Hepatocyte (in vitro differentiated cells): ENCODE data around the gene GRM1. TPM values are rescaled to one million over a fixed set of nuclear protein-coding genes. Genes with fewer than 3 reads are reported as not detected.

Experiments
- DNase-seq: peaks from one replicate; pipeline ENCODE4 v3.0.0-alpha.2; 2016; ENCODE audit warnings: low spot score
- H2AFZ ChIP-seq: fragments of 200-600 bp; sonication (generic); 2 replicates; pipeline ENCODE4 v1.6.0; 2016; ENCODE audit warnings: antibody characterized with exemption, mild to moderate bottlenecking
- H3K27ac ChIP-seq: fragments of 200-600 bp; sonication (generic); 2 replicates; pipeline ENCODE4 v1.5.1; 2016; ENCODE audit warnings: mild to moderate bottlenecking
- H3K27me3 ChIP-seq: fragments of 200-600 bp; sonication (generic); 2 replicates; pipeline ENCODE4 v1.6.1; 2016
- H3K36me3 ChIP-seq: fragments of 200-600 bp; sonication (generic); replicated peaks from 2 replicates; pipeline ENCODE4 v1.5.1; 2016; ENCODE audit warnings: low read depth; ENCODE audit not compliant: insufficient read depth
- H3K4me1 ChIP-seq: fragments of 200-600 bp; sonication (generic); 2 replicates; pipeline ENCODE4 v1.5.1; 2016; ENCODE audit warnings: mild to moderate bottlenecking, moderate library complexity; ENCODE audit not compliant: insufficient read depth
- H3K4me2 ChIP-seq: fragments of 200-600 bp; sonication (generic); 2 replicates; pipeline ENCODE4 v1.6.0; 2016
- H3K4me3 ChIP-seq: fragments of 200-600 bp; sonication (generic); 2 replicates; pipeline ENCODE4 v1.5.1; 2016; ENCODE audit warnings: mild to moderate bottlenecking
- H3K79me2 ChIP-seq: fragments of 200-600 bp; sonication (generic); 2 replicates; pipeline ENCODE4 v1.6.0; 2017; ENCODE audit warnings: mild to moderate bottlenecking
- H3K9me2 ChIP-seq: fragments of 200-600 bp; sonication (generic); replicated peaks from 2 replicates; pipeline ENCODE4 v1.6.0; 2017; ENCODE audit warnings: mild to moderate bottlenecking; ENCODE audit not compliant: insufficient read depth
- H3K9me3 ChIP-seq: fragments of 200-600 bp; sonication (generic); 2 replicates; pipeline ENCODE4 v1.5.1; 2016; ENCODE audit warnings: low read depth, mild to moderate bottlenecking
- H4K20me1 ChIP-seq: fragments of 200-600 bp; sonication (generic); 2 replicates; pipeline ENCODE4 v1.6.0; 2016; ENCODE audit warnings: mild to moderate bottlenecking; ENCODE audit not compliant: insufficient read depth, poor library complexity, severe bottlenecking
- EZH2 ChIP-seq: fragments of 200-600 bp; sonication (generic); IDR thresholded peaks from 2 replicates; pipeline ENCODE4 v1.6.1; 2016; ENCODE audit warnings: antibody characterized with exemption, mild to moderate bottlenecking, borderline replicate concordance
- EZH2phosphoT487 ChIP-seq: fragments of 200-600 bp; sonication (generic); IDR thresholded peaks from one replicate; pipeline ENCODE4 v1.6.1; 2018; ENCODE audit warnings: antibody characterized with exemption, mild to moderate bottlenecking, low read depth, moderate library complexity; ENCODE audit not compliant: unreplicated experiment, severe bottlenecking
- WGBS: methylation state at CpG from one replicate; pipeline ENCODE4 v1.1.6; 2016; ENCODE audit warnings: low lambda C conversion rate; ENCODE audit errors: missing lambda C conversion rate; 5-methylcytosine and 5-hydroxymethylcytosine counted together
- polyA plus RNA-seq: library from polyadenylated mRNA; unstranded; fragments of >200 nt; fragmentation: Nextera tagmentation; extraction: Ambion mirVana; gene quantifications from 2 replicates; pipeline ENCODE4 v1.2.1, GENCODE V29; 2016
- total RNA-seq: library from RNA; depleted of rRNA; stranded (reverse); fragments of >200 nt; gene quantifications from 2 replicates; pipeline ENCODE4 v1.2.3, GENCODE V29; 2014
- TF ChIP-seq, protein P1 (sequence below): fragments of 200-600 bp; sonication (generic); IDR thresholded peaks from 2 replicates; pipeline ENCODE4 v1.5.1; 2016; ENCODE audit warnings: antibody characterized with exemption, mild to moderate bottlenecking; ENCODE audit not compliant: poor library complexity

The GRM1 gene
- total and polyA plus RNA-seq, 2 experiments from 2014 or later, result 0.17 TPM; not detected in 1

DNA sequence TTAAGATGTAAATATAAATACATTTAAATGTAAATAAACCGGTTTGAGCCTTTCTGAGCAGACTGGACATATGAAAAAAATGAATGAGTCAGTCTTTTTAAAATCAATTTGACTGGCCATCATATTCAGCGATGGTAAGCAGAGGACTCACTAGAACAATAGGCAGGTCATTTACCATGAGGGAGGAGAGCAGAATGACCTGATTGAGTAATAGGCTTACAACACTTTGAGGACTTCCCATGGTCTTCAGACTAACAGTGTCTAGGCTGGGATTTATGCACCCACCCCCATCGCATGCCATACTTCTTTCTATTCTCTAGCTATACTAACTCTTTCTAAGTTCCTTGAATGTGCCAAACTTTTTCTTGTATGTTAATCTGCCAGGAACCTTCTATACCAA, 272.9 kb downstream of the GRM1 start:
- DNase-seq, result no peak
- Histone ChIP-seq H4K20me1 (no peaks in the 10 kb centered on the region), H3K36me3 (no peaks in the 10 kb centered on the region), H3K27ac (no peak overlapping the region), H3K4me3 (no peak overlapping the region), H2AFZ (no peak overlapping the region), H3K27me3 (no peaks in the 10 kb centered on the region), H3K9me2 (no peaks in the 10 kb centered on the region), H3K79me2 (no peaks in the 10 kb centered on the region), H3K4me1 (no peaks in the 10 kb centered on the region), H3K4me2 (no peak overlapping the region), H3K9me3 (no peaks in the 10 kb centered on the region)
- WGBS, result 79% methylated on average over 3 of the region's 3 CpGs
- TF ChIP-seq EZH2phosphoT487 (no peak), EZH2 (no peak)
- TF ChIP-seq, protein P1, sequence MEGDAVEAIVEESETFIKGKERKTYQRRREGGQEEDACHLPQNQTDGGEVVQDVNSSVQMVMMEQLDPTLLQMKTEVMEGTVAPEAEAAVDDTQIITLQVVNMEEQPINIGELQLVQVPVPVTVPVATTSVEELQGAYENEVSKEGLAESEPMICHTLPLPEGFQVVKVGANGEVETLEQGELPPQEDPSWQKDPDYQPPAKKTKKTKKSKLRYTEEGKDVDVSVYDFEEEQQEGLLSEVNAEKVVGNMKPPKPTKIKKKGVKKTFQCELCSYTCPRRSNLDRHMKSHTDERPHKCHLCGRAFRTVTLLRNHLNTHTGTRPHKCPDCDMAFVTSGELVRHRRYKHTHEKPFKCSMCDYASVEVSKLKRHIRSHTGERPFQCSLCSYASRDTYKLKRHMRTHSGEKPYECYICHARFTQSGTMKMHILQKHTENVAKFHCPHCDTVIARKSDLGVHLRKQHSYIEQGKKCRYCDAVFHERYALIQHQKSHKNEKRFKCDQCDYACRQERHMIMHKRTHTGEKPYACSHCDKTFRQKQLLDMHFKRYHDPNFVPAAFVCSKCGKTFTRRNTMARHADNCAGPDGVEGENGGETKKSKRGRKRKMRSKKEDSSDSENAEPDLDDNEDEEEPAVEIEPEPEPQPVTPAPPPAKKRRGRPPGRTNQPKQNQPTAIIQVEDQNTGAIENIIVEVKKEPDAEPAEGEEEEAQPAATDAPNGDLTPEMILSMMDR, result no peak

DNA sequence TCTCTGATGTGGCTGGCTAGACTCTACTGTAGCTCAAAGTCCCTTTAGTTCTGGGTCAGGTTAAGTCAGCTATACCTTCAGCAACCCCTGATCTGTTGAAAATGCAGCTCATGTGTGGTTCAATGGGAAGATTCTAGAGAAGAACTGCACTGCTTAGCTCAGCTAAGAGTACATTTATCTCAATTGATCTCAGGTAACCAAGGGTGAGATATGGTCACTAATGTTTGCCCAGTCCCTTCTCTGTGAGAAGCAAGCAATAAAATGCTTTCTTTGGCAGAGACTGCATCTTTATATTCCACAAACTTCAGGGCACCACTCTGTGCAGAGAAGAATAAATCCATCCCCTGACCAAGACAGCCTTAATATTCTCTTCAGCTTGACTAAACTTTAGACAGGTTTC, 274.1 kb downstream of the GRM1 start:
- Histone ChIP-seq H3K4me1 (no peaks in the 10 kb centered on the region), H4K20me1 (no peaks in the 10 kb centered on the region), H3K79me2 (no peaks in the 10 kb centered on the region), H3K27me3 (no peaks in the 10 kb centered on the region), H3K4me2 (no peak overlapping the region), H3K36me3 (no peaks in the 10 kb centered on the region), H3K27ac (no peak overlapping the region), H3K4me3 (no peak overlapping the region), H3K9me3 (no peaks in the 10 kb centered on the region), H2AFZ (no peak overlapping the region), H3K9me2 (no peaks in the 10 kb centered on the region)
- TF ChIP-seq EZH2 (no peak), EZH2phosphoT487 (no peak)
- TF ChIP-seq, protein P1, result no peak
- no peak for DNase-seq

DNA sequence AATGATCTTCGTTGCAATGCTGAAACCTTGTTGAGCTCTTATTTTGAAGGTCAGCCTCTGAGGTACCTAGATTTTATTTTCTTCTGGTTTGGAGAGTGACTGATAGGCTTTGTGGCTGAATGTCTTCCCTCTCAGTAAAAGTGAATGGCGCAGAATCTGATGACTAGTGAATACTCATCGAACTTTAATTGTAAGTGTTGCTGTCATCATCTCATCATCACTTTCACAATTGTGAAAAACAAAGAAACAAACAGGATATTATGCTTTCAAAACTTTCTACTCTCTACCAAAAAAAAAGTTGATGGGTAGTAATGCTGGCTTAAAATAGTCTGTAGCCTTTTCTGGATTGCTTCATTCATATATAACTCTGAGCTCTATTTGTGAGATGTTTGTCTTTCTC, 275.3 kb downstream of the GRM1 start:
- Histone ChIP-seq H3K4me1 (no peaks in the 10 kb centered on the region), H3K9me2 (no peaks in the 10 kb centered on the region), H3K36me3 (no peaks in the 10 kb centered on the region), H3K79me2 (no peaks in the 10 kb centered on the region), H3K4me2 (no peak overlapping the region), H3K4me3 (no peak overlapping the region), H3K27me3 (no peaks in the 10 kb centered on the region), H3K9me3 (no peaks in the 10 kb centered on the region), H2AFZ (no peak overlapping the region), H4K20me1 (no peaks in the 10 kb centered on the region), H3K27ac (no peak overlapping the region)
- TF ChIP-seq EZH2phosphoT487, result no peak
- no peak for TF ChIP-seq EZH2
- TF ChIP-seq, protein P1, result no peak
- no peak for DNase-seq
- 86% methylated on average over 3 of the region's 3 CpGs for WGBS

DNA sequence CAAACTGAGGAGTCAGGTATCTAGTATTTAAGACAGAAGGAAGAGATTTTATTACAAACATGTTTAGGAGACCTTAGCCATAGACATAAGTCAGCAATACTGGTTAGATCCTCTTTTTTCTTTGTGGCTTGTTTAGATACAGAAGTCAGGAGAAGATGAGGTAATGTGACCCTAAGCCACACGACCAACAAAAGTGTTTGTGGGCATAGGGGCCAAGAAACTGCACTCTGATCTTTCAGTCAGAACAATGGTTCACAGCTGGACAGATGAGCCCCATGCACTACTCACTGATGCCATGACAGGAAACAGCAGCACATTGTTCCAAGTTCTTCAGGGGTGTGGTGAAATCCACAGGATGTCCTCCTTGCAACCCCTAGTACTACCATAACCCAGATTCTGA, 276.2 kb downstream of the GRM1 start:
- H3K27ac ChIP-seq, result no peak overlapping the region
- H3K4me2 ChIP-seq, result no peak overlapping the region
- H3K27me3 ChIP-seq, result no peaks in the 10 kb centered on the region
- H2AFZ ChIP-seq, result no peak overlapping the region
- H4K20me1 ChIP-seq, result no peaks in the 10 kb centered on the region
- no peaks in the 10 kb centered on the region for H3K9me3 ChIP-seq
- no peaks in the 10 kb centered on the region for H3K79me2 ChIP-seq
- no peak overlapping the region for H3K4me3 ChIP-seq
- WGBS, result 41% methylated on average over 1 of the region's 1 CpG
- no peaks in the 10 kb centered on the region for H3K4me1 ChIP-seq
- TF ChIP-seq EZH2phosphoT487 (no peak), EZH2 (no peak)
- TF ChIP-seq, protein P1, result no peak
- no peaks in the 10 kb centered on the region for H3K36me3 ChIP-seq
- no peaks in the 10 kb centered on the region for H3K9me2 ChIP-seq
- no peak for DNase-seq
